RPMI8226 (cell line): Measurements from ENCODE around the gene FBXW4.
A peak's percentile ranks its signal among the peaks of the same experiment; 100 is the strongest.

ENCODE experiments used
- DNase-seq: peaks from one replicate; pipeline ENCODE4 v3.0.0-alpha.2; 2015

The FBXW4 gene

DNA sequence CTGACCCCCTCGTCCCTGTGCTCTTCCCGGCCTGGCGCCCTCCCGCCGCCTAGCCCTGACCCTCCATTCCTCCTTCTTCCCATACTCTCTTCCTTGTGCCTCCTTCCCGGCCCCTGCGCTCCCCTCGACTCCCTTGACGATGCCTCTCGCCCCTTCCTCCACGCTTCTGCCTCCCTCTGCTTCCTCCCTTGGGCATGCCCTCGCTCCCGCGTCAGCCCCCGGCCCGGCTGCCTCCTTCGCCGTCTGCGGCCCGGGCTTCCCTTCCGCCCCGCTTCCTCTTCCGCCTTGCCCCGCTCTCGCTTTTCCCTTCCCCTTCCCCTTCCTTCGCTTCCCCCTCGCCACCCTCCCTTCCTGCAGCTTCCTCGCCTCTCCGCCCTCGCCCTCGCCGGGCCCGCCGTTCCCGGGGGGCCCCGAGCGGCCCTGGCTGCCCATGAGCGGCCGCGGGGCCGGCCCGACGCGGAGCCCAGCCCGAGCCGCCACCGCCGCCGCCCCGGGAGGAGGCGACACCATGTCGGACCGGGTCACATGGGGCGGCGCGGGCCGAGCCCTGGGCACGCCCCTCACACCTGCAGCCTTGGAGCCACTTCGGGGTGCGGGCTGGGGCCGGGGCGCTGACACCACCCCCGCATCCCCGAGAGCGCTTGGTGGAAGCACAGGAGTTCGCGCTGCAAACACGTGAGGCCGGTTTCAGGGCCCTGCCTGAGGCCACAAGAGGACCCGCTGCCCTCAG lies at the start of gene FBXW4:
Gene FBXW4, minus strand, starts transcription at position 497 of the 730 bp plus-strand sequence. Its CDS starts 65 bp downstream, at position 432.
- peak; percentile 66 for DNase-seq

- DNase-seq = no peak
These were observed 49.3 kb upstream of the FBXW4 start for GRCh38 chr10:101744267-101744666.

GRCh38 chr10:101741938-101742337 lies 47.0 kb upstream of the FBXW4 start:
- no peak for DNase-seq

DNA sequence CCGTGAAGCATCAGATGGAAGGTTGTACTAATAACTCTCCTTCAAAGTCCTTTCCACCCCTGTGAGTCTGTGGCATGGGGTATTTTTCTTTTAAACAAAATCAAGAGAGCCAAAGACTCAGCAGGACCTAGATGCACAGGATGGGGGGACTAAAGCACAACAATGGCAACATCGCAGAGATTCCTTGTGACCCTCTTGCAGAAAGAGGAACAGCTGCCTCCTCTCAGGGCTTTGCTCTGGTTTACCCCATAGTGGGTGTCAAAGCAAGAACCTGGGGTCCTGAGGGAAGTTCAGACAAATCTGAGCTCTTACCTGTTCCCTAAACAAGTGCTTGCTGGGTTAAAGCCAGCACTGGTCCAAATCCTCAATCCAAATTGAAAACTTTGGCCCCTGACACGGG lies 41.7 kb upstream of the FBXW4 start:
- no peak for DNase-seq

DNA sequence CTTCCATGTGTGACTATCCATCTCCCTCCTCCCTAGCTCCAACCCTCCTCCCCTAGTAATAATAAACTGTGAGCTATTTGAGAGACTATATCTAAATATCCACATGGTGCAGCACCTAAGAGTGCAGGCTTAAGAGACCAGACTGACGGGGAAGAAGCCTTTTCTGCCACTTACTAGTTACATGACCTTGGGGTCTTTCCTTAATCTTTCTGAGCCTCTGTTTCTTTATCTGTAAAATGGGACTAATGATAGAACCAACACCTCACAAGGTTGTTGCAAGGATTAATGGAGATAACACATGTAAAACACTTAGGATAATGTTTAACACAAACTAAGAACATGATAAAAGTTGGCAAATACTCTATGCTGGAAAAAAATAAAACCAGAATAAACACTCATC lies 37.1 kb upstream of the FBXW4 start:
- DNase-seq = no peak

DNA sequence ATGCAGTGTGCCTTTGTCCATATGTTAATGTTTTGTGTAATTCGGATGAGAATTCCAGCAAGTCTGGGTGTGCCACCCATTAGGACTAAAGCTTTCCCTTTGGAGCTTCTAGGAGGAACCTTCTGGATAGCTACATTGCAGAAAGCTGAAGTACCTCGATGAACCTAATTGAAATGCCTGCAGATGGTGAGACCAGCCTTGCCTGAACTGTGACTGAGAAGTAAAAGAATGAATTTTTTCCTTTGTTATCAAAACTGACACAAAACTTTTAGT lies 31.1 kb upstream of the FBXW4 start:
- no peak for DNase-seq

DNA sequence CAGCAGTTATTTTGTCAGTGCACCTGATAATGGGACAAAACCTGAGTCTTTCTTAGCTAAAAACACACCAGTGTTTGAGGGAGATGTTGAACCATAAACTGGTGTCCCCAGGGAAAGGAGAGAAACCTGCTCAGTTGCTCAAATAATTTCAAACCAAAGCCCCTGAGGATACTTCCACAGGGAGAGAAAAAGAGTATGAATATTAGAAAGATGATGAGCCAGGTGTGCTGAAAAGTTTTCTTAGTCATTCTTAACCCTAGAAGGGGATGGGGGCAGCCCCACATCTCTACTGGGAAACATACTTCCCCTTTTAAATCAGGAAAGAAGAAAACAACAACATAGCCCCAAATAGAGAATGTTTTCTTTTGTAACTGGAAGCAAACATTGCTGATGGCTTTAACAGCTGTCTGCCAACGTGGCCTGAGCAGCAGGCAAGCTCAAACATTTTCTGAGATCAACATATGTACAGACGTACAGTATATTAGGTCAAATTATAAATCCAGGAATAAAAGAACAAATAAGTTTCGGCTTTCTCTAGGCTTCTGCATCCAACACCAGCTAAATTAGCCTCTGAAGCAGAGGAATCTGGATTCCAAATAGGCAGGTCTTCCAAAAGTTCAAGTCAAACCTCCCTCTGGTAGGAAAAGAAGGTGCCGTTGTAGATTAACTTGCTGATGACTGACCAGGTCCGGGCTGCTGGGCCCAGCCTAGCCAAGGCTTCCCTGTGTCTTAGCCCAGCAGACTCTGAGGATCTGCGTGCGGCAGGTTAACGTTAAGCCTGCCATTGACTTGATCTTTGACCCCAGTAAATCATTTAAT lies 30.5 kb upstream of the FBXW4 start:
- no peak for DNase-seq

DNA sequence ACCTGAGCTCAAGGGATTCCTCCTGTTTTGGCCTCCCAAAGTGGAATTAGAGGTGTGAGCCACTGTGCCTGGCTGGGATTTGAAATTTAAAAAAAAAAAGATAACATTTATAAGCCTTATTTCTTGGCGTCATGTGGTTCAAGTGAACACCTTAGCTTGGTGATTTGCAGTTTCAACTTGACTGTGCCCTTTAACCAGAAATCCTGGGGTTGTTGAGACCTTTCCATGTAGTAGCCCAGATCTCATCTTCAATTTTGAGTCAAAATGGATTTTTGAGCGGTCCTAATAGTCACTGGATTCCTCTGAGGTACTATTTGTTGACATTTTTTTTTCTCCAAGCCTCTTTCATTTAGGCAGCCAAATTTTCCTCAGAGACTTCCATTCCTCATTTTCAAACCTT lies 29.5 kb upstream of the FBXW4 start:
- no peak for DNase-seq

DNA sequence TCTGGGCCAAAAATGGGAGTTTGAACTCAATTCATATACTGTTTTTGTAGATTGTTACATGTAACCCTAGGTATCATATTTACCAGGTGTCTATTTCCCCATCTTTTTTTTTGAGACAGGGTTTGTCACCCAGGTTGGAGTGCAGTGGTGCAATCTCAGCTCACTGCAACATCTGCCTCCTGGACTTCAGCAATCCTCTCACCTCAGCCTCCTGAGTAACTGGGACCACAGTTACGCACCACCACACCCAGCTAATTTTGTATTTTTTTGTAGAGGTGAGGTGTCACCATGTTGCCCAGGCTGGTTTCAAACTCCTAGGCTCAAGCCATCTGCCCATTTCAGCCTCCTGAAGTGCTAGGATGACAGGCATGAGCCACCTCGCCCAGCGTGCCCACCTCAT lies 28.2 kb upstream of the FBXW4 start:
- DNase-seq = no peak

DNA sequence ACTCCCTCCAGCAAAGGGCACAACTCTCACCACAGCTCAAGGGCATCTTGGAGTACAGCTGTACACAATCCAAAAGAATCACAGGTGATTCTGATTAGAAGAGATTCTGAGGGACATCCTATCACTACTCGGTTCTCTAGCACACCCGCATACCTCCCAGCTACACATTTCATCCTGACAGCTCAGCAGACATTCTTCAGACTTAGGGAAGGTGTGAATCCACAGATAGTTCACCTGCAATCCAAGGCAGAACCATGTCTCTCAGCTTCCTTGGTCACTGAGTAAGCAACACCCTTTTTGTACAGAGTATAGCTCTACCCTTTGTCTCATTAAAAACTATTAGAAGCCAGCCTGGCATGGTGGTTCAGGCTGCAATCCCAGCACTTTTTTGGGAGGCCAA lies 26.8 kb upstream of the FBXW4 start:
- no peak for DNase-seq

- no peak for DNase-seq
These were observed 25.7 kb upstream of the FBXW4 start for GRCh38 chr10:101720606-101721230.

GRCh38 chr10:101718690-101719275 lies 23.8 kb upstream of the FBXW4 start:
- no peak for DNase-seq

GRCh38 chr10:101716891-101717659 lies 22.1 kb upstream of the FBXW4 start:
- DNase-seq = no peak

GRCh38 chr10:101712997-101713396 lies 18.0 kb upstream of the FBXW4 start:
- no peak for DNase-seq

DNA sequence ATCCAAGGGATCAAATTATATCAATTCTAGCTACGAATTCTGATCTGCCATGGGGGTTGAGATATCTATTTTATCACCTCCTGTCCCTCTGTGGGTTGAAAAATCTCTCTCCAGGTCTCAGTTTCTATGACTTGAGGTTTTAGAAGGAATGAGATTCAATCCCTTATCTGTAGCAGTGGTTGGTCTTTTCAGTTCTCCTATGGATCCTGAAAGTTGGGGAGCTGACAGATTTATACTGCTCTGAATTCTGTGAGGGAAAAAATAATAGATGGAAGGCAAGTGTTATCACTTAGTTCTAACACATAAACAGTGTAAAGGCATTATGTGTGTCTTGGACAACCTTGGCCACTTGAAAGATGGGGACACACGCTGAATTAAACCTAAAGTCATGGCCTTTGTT lies 15.8 kb upstream of the FBXW4 start:
- DNase-seq = no peak

DNA sequence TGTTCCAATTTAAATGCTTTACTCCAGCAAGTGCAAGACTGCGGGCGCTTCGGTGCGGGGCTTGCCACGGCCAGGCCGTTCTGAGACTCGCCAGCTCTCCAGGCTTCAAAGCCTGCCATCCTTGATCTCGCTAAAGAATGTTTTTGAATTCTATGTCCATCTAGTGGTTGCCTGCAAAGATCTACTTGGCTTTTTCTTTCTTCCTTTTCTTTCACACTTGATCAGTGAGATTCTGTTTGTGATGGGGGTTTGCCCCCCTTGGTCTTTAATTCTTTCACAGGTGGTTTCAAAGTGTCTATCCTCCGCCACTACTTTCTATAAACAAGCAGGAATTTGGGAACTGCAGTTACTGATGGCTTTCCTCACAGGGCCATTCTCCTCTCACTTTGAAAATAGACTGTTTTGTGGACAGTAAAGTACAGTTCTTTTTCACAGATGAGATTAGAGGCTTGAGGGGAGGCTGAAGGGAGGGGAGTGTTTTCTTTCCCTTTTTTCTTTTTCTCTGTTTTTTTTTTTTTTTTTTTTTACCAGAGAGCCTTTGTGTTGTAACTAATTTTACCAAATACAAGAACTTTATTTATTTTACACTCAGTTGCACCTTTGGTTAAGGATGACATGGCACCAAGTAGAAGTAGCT lies 15.2 kb upstream of the FBXW4 start:
- peak; percentile 5 for DNase-seq

DNA sequence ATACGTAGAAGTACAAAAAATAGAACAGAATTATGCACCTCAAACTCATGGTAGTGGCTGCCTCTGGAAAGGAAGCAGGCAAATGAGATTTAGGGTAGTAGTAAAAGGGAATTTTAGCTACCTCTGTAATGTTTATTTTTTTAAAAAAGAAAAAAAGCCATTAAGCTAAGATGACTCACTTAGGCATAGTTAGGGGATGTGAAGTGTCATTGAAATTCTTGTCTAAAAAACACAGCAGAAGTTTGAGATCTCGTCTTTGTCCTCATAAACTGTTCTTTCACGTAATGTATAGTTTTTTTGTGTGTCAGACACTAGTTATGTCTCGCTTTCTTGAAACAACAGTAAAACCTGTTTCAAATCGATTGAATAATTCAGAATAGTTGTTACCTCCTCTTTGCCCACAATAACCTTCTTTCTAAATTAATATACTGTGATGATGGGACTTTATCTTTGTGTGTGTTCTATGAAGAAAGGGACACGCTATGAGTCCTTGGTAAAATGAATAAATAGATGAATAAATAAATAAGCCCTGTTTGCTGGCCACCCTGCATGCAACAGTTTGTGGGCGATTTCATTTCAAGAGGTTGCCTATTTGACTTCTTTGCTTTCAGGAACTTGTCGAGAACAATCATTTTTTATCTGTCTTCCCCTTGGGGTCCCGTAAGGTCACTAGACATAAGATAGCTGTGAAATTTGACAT lies 14.5 kb upstream of the FBXW4 start:
- DNase-seq = no peak

DNA sequence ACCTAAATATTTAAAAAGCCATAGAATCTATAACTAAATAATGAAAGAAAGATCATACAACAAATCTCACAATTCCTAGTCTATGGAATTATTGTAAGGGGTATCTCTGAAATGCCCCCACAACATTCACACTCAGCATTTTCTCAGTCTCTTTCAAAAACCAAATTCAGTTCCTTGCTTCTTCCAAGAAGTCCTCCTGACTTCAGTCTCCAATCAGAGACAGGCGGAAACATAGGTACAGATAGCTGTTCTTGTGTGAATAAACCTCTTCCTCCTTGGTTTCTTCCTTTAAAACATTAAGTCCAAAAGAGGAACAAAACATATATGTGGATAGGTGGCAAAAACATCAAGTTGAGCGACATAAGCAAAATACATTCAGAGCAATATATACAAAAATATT lies 13.9 kb upstream of the FBXW4 start:
- DNase-seq = no peak

GRCh38 chr10:101708073-101708472 lies 13.1 kb upstream of the FBXW4 start:
- DNase-seq = no peak

DNA sequence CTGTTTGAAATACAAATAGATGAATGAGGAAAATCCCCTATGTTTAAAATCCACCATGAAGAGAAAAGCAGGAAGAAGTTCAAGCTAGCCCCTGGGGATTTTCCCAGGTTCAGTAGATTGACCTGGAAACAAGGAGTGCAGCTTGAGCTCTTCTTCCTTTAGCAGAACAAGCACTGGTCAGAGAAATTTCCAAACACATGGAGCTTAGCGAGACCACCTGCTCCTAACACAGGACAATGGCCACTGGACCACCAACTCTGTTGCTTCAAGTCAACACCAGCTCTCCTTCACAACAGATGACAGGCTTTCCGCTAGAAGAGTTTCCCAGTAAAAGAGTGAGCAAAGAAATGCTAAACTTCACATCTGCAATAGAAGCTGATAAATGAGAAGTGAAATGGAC lies 9.4 kb upstream of the FBXW4 start:
- no peak for DNase-seq

DNA sequence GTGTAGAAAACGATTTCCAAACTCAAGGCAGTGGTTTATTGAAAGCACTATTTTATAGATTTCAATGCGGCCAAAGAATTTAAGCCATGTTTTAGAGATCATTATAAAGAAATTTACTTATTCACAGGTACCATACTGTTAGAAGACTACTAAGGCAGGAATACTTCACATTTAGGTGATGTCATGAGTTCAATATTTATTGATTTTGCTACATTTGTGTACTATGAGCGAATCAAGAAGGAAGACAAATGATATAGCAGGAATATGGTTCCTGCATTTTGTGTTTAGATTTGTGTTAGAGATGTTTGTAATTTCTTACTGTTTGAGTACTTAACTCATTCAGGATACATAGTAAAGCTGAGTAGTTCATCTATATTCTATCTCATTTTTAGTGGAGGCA lies 1.7 kb upstream of the FBXW4 start:
- DNase-seq = no peak

GRCh38 chr10:101695404-101695890 lies 477 bp upstream of the FBXW4 start:
- DNase-seq = no peak
